D341Med (cell line): ENCODE data around the gene KRR1.

Experiments used
- DNase-seq: peaks from one replicate; pipeline ENCODE4 v3.0.0; 2012; ENCODE audit warnings: low spot score

Gene KRR1

GRCh38 chr12:75511116-75512048 lies at the start of gene KRR1:
Gene KRR1 (minus strand): TSS chr12:75511609. CDS start chr12:75511597, 12 bp downstream.
- peak; percentile 89 for DNase-seq

GRCh38 chr12:75560167-75560566 lies 48.8 kb upstream of the KRR1 start:
- DNase-seq = peak; percentile 33

DNA sequence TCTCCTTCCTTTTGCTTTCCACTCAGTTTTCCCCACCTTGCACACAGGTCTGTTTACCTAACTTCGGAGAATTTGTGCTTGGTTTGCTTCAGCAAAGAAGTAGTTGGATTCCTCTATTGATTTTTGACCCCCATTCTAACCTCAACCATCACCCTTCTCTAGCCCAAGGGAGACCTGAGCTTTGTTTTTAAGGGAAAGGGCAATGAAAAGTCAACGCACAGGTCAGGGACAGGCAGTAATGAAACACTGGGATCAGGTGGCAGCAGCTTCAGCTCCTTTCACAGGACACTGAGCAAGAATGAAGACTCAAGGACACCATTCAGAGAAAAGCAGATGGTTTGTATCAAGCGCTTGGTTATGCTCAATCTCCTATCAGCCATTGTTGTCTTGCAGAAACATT lies 46.9 kb upstream of the KRR1 start:
- no peak for DNase-seq

GRCh38 chr12:75556311-75556899 lies 45.0 kb upstream of the KRR1 start:
- DNase-seq = no peak

- DNase-seq = no peak
Measured at GRCh38 chr12:75554556-75554880, 43.1 kb upstream of the KRR1 start.

GRCh38 chr12:75553836-75554555 lies 42.6 kb upstream of the KRR1 start:
- DNase-seq = no peak

DNA sequence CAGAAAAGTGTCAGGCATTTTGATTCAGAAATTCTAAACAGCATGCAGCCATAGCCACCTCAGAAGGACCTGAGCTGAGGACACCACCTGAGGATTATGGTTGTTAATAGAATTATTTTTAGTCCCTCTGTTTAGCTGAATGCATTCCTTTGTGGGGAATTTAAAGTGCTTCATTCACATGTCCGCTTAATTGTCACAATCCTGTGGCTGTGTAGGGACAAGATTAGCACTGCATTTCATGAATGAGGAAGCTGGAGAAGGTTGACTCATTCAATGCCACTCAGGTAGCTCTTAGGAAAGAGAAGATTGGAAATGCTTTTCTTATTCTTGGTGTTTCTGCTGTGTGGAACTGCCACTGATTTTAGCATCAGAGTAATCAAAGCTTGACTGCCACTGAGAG lies 42.0 kb upstream of the KRR1 start:
- DNase-seq = no peak

DNA sequence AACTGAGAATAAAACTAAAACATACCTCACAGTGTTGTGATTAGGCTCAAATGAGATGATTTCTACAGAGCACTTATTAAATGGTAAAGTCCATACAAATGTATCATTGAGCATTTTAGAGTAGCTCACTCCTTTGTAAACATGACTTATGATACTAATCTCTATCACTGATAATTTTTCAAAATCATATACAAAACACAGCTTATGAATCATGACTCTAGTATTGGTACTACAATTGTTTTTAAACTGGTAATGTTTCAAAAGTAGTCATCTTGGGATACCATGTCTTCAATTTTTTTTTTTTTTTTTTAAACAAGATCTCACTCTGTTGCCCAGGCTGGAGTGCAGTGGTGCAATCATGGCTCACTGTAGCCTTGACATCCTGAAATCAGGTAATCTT lies 40.1 kb upstream of the KRR1 start:
- DNase-seq = no peak

GRCh38 chr12:75550401-75551240 lies 39.2 kb upstream of the KRR1 start:
- no peak for DNase-seq

- DNase-seq = no peak
Measured at GRCh38 chr12:75549989-75550388, 38.6 kb upstream of the KRR1 start.

GRCh38 chr12:75548879-75549278 lies 37.5 kb upstream of the KRR1 start:
- no peak for DNase-seq

DNA sequence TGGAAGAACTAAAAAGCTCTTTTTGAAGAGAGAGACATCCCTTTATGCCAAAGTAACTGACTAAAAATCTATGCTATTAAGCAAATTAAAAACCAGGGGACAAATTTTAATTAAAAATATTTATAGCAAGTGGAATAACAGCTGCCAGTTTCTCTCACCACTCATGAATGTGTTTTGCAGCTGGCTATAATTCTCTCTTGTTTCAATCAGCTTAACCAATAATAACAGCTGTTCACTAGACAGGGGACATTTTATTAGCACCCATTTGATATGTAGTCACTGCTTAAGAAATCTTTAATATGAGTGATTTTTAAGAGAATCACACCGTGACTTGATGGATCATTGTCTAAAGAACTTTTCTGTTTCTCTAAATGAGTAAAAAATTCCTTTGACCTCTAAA lies 34.2 kb upstream of the KRR1 start:
- peak; percentile 43 for DNase-seq

GRCh38 chr12:75543529-75543928 lies 32.1 kb upstream of the KRR1 start:
- no peak for DNase-seq

DNA sequence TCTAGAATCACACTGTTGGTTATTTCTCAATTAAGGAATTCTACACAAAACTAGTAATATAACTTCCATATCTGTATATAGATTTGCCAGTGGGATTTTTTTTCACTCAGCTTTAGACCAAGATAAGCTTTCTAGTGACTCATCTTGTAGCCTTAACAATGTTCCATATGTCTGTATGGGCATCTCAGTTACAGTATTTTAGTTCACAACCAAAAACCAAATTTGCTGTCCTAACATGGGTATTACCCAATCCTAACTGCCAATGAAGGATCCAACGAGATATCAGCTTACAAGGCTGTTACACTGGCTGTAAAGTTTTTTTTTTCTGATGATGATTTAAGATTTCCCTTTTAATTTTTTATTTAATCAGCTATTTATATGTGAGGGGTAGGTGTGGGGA lies 31.5 kb upstream of the KRR1 start:
- no peak for DNase-seq

- DNase-seq = no peak
Measured at GRCh38 chr12:75539889-75540288, 28.5 kb upstream of the KRR1 start.

- no peak for DNase-seq
Measured at GRCh38 chr12:75533239-75533638, 21.8 kb upstream of the KRR1 start.

- no peak for DNase-seq
Measured at GRCh38 chr12:75529826-75530225, 18.4 kb upstream of the KRR1 start.

DNA sequence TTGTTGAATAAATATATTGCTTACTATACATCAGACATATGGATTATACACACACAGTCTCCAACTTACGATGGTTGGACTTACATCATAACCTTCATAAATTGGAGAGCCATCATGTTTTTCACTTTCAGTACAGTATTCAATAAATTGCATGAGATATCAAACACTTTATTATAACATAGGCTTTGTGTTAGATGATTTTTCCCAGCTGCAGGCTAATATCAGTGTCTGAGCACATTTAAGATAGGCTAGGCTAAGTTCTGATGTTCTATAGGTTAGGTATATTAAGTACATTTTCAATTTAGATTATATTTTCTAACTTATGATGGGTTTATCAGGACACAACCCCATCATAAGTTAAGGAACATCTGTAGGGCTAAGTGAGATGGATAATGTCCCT lies 17.9 kb upstream of the KRR1 start:
- no peak for DNase-seq

DNA sequence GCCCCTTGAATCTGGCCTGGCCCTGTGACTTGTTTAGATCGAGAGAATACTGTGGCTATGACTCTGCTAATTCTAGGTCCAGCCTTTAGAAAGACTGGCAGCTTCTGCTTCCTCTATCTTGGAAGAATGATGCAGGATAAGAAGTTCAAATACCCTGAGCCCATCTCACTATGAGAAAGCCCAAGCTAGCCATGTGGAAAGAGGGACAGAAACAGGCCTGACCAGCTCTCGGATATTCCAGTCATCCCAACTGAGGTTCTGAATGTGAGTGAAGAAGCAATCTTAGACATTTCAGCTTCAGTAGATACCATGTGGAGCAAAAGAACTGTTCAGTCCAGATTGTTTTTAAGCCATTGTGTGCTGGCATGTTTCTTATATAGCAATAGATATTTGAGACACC lies 17.3 kb upstream of the KRR1 start:
- DNase-seq = no peak

GRCh38 chr12:75528272-75528671 lies 16.9 kb upstream of the KRR1 start:
- no peak for DNase-seq

DNA sequence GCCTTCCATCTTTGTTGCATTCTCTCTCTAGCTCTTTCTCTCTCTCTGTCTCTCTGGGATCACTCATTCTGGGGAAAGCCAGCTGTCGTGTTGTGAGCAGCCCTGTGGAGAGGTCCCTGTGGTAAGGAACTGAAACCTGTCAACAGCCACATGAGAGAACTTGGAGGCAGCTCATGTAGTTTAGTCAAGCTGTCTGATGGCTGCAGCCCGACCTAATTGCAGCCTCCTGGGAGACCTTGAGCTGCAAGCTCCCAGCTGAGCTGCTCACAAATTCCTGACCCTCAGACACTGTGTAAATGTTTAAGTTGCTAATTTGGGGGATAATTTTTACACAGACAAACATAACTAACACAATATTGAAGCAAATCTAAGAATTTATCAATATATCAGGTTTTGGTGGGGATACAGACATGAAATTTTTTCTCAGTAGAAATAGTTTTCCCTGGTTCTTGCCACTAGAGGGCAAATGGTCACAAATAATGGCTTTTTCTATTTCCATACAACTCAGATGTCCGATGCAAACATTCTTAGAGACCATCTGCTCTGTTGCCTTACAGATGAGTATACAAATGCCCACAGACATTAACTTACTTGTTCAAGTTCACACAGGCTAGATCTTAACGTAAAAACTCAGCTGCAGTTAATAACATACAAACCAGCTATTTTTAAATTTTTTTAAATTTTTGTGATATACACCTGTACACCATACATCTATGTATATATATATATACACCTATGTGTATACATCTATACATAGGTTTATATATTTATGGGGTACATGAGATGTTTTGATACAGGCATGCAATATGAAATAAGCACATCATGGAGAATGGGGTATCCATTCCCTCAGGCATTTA lies 15.5 kb upstream of the KRR1 start:
- peak; percentile 57 for DNase-seq
